SK-N-SH treated with all-trans-retinoic acid at 6 μM for 48 hours (cell line): ENCODE measurements around the gene FAM181B.

Source experiments
- ATAC-seq: fragments of 200-7000 bp; cut with Tn5 transposase; 3 replicates; pipeline ENCODE4 v1.9.1; 2020; ENCODE audit warnings: mild to moderate bottlenecking, moderate library complexity
- BACH2 ChIP-seq: fragments of 250-450 bp; sonication (Bioruptor Pico); IDR thresholded peaks from 2 replicates; pipeline ENCODE4 v1.9.0; 2021; ENCODE audit warnings: mild to moderate bottlenecking, borderline replicate concordance
- CSDC2 ChIP-seq: fragments of 250-450 bp; sonication (Bioruptor Pico); IDR thresholded peaks from 2 replicates; pipeline ENCODE4 v1.5.0; 2020; ENCODE audit warnings: mild to moderate bottlenecking, moderate library complexity
- ESRRG ChIP-seq: fragments of 250-450 bp; sonication (Bioruptor Pico); IDR thresholded peaks from 2 replicates; pipeline ENCODE4 v1.6.1; 2021; ENCODE audit warnings: mild to moderate bottlenecking
- GLIS3 ChIP-seq: fragments of 250-450 bp; sonication (Bioruptor Pico); IDR thresholded peaks from 2 replicates; pipeline ENCODE4 v1.5.0; 2020; ENCODE audit warnings: mild to moderate bottlenecking, moderate library complexity
- ISL1 ChIP-seq: fragments of 250-450 bp; sonication (Bioruptor Pico); IDR thresholded peaks from 2 replicates; pipeline ENCODE4 v2.1.2; 2022; ENCODE audit warnings: mild to moderate bottlenecking, moderate library complexity
- OSR1 ChIP-seq: fragments of 250-450 bp; sonication (Bioruptor Pico); IDR thresholded peaks from 2 replicates; pipeline ENCODE4 v1.8.0; 2022; ENCODE audit warnings: moderate library complexity, mild to moderate bottlenecking, inconsistent platforms
- PATZ1 ChIP-seq: fragments of 250-450 bp; sonication (Bioruptor Pico); IDR thresholded peaks from 2 replicates; pipeline ENCODE4 v1.8.0; 2020; ENCODE audit warnings: mild to moderate bottlenecking, moderate library complexity, borderline replicate concordance
- PPARA ChIP-seq: fragments of 250-450 bp; sonication (Bioruptor Pico); IDR thresholded peaks from 2 replicates; pipeline ENCODE4 v1.5.0; 2020; ENCODE audit warnings: mild to moderate bottlenecking, borderline replicate concordance
- RARB ChIP-seq: fragments of 250-450 bp; sonication (Bioruptor Pico); IDR thresholded peaks from 2 replicates; pipeline ENCODE4 v1.8.0; 2021; ENCODE audit warnings: mild to moderate bottlenecking, moderate library complexity
- SNAI2 ChIP-seq: fragments of 250-450 bp; sonication (Bioruptor Pico); IDR thresholded peaks from 2 replicates; pipeline ENCODE4 v1.5.0; 2020; ENCODE audit warnings: mild to moderate bottlenecking, moderate library complexity
- TCF4 ChIP-seq: fragments of 250-450 bp; sonication (Bioruptor Pico); IDR thresholded peaks from 2 replicates; pipeline ENCODE4 v1.8.0; 2021; ENCODE audit warnings: mild to moderate bottlenecking, moderate library complexity, borderline replicate concordance
- TOX ChIP-seq: fragments of 250-450 bp; sonication (Bioruptor Pico); IDR thresholded peaks from 2 replicates; pipeline ENCODE4 v1.8.0; 2021; ENCODE audit warnings: mild to moderate bottlenecking, moderate library complexity, borderline replicate concordance
- ZC3H10 ChIP-seq: fragments of 250-450 bp; sonication (Bioruptor Pico); IDR thresholded peaks from 2 replicates; pipeline ENCODE4 v1.5.1; 2021; ENCODE audit warnings: mild to moderate bottlenecking, moderate library complexity
- ZFP3 ChIP-seq: fragments of 250-450 bp; sonication (Bioruptor Pico); IDR thresholded peaks from 2 replicates; pipeline ENCODE4 v1.5.0; 2020; ENCODE audit warnings: mild to moderate bottlenecking, moderate library complexity
- ZFP30 ChIP-seq: fragments of 450-650 bp; formaldehyde crosslinking; IDR thresholded peaks from 2 replicates; pipeline ENCODE4 v1.5.0; 2022; ENCODE audit warnings: mild to moderate bottlenecking, moderate library complexity
- ZNF565 ChIP-seq: fragments of 450-650 bp; formaldehyde crosslinking; conservative IDR thresholded peaks from 2 replicates; pipeline ENCODE4 v1.5.0; 2020; ENCODE audit warnings: low read depth, mild to moderate bottlenecking, moderate library complexity
- ZNF70 ChIP-seq: fragments of 450-650 bp; formaldehyde crosslinking; IDR thresholded peaks from 2 replicates; pipeline ENCODE4 v1.5.0; 2020; ENCODE audit warnings: mild to moderate bottlenecking, moderate library complexity
- ZNF8 ChIP-seq: fragments of 450-650 bp; formaldehyde crosslinking; IDR thresholded peaks from 2 replicates; pipeline ENCODE4 v1.5.0; 2020; ENCODE audit warnings: mild to moderate bottlenecking, moderate library complexity
- TF ChIP-seq, protein P1 (sequence below): fragments of 250-450 bp; sonication (Bioruptor Pico); IDR thresholded peaks from 2 replicates; pipeline ENCODE4 v1.5.1; 2021; ENCODE audit warnings: mild to moderate bottlenecking, moderate library complexity
- TF ChIP-seq, protein P2 (sequence below): fragments of 250-450 bp; sonication (Bioruptor Pico); IDR thresholded peaks from 2 replicates; pipeline ENCODE4 v1.8.0; 2021; ENCODE audit warnings: low read depth, mild to moderate bottlenecking, moderate library complexity, borderline replicate concordance
- TF ChIP-seq, protein P3 (sequence below): fragments of 250-450 bp; sonication (Bioruptor Pico); IDR thresholded peaks from 2 replicates; pipeline ENCODE4 v1.5.1; 2020; ENCODE audit warnings: low read depth, mild to moderate bottlenecking, moderate library complexity
- TF ChIP-seq, protein P4 (sequence below): fragments of 250-450 bp; sonication (Bioruptor Pico); IDR thresholded peaks from 2 replicates; pipeline ENCODE4 v1.5.0; 2020; ENCODE audit warnings: mild to moderate bottlenecking, moderate library complexity

Gene FAM181B

DNA sequence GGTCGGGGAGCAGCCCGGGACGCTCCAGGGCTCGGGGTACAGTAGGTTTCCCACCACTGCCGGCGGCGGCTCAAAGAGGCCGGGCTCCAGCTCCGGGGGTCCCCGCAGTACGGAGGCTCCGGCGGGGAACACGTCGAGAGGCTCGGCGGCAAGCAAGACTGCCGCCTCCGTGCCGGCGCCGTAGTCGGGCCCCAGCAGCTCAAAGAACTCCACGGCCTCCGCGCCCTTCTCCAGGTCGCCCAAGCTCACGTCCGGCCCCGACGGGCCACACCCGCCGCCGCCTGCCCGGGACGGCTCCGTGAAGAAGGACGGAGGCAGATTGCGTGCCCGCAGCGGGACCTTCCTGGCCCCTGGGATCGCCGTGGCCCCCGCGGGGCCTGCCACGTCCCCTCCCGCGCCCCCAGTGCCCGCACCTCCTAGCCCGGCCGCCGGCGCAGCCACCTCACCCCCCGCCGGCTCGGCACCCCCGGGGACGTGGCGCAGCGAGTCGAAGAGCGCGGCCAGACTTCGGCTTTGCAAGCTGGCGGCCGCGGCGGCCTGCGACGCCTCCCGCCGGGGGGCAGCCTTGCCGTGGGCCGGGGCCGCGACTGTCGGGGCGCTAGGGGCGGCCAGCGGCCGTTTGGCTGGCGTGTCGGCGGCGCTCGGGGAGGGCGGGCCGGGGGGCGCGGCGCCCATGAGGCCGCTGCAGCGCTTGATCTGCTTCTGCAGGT is 775 bp downstream of the FAM181B start:
- TF ChIP-seq, protein P1, sequence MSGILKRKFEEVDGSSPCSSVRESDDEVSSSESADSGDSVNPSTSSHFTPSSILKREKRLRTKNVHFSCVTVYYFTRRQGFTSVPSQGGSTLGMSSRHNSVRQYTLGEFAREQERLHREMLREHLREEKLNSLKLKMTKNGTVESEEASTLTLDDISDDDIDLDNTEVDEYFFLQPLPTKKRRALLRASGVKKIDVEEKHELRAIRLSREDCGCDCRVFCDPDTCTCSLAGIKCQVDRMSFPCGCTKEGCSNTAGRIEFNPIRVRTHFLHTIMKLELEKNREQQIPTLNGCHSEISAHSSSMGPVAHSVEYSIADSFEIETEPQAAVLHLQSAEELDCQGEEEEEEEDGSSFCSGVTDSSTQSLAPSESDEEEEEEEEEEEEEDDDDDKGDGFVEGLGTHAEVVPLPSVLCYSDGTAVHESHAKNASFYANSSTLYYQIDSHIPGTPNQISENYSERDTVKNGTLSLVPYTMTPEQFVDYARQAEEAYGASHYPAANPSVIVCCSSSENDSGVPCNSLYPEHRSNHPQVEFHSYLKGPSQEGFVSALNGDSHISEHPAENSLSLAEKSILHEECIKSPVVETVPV (CRISPR knock-in tag): no peak
- no peak for TF ChIP-seq TCF4
- TF ChIP-seq ESRRG: no peak
- no peak for TF ChIP-seq CSDC2 (CRISPR knock-in tag)
- TF ChIP-seq, protein P2, sequence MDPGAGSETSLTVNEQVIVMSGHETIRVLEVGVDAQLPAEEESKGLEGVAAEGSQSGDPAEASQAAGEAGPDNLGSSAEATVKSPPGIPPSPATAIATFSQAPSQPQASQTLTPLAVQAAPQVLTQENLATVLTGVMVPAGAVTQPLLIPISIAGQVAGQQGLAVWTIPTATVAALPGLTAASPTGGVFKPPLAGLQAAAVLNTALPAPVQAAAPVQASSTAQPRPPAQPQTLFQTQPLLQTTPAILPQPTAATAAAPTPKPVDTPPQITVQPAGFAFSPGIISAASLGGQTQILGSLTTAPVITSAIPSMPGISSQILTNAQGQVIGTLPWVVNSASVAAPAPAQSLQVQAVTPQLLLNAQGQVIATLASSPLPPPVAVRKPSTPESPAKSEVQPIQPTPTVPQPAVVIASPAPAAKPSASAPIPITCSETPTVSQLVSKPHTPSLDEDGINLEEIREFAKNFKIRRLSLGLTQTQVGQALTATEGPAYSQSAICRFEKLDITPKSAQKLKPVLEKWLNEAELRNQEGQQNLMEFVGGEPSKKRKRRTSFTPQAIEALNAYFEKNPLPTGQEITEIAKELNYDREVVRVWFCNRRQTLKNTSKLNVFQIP: no peak
- TF ChIP-seq TOX (CRISPR knock-in tag): no peak
- TF ChIP-seq, protein P3, sequence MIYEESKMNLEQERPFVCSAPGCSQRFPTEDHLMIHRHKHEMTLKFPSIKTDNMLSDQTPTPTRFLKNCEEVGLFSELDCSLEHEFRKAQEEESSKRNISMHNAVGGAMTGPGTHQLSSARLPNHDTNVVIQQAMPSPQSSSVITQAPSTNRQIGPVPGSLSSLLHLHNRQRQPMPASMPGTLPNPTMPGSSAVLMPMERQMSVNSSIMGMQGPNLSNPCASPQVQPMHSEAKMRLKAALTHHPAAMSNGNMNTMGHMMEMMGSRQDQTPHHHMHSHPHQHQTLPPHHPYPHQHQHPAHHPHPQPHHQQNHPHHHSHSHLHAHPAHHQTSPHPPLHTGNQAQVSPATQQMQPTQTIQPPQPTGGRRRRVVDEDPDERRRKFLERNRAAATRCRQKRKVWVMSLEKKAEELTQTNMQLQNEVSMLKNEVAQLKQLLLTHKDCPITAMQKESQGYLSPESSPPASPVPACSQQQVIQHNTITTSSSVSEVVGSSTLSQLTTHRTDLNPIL: no peak
- TF ChIP-seq ISL1 (CRISPR knock-in tag): no peak
- no peak for TF ChIP-seq ZNF70 (CRISPR knock-in tag)
- TF ChIP-seq, protein P4, sequence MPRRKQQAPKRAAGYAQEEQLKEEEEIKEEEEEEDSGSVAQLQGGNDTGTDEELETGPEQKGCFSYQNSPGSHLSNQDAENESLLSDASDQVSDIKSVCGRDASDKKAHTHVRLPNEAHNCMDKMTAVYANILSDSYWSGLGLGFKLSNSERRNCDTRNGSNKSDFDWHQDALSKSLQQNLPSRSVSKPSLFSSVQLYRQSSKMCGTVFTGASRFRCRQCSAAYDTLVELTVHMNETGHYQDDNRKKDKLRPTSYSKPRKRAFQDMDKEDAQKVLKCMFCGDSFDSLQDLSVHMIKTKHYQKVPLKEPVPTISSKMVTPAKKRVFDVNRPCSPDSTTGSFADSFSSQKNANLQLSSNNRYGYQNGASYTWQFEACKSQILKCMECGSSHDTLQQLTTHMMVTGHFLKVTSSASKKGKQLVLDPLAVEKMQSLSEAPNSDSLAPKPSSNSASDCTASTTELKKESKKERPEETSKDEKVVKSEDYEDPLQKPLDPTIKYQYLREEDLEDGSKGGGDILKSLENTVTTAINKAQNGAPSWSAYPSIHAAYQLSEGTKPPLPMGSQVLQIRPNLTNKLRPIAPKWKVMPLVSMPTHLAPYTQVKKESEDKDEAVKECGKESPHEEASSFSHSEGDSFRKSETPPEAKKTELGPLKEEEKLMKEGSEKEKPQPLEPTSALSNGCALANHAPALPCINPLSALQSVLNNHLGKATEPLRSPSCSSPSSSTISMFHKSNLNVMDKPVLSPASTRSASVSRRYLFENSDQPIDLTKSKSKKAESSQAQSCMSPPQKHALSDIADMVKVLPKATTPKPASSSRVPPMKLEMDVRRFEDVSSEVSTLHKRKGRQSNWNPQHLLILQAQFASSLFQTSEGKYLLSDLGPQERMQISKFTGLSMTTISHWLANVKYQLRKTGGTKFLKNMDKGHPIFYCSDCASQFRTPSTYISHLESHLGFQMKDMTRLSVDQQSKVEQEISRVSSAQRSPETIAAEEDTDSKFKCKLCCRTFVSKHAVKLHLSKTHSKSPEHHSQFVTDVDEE (CRISPR knock-in tag): no peak
- TF ChIP-seq ZNF8 (CRISPR knock-in tag): no peak
- TF ChIP-seq ZFP3 (CRISPR knock-in tag): no peak
- TF ChIP-seq OSR1 (CRISPR knock-in tag): no peak
- TF ChIP-seq SNAI2 (CRISPR knock-in tag): no peak
- no peak for TF ChIP-seq ZNF565 (CRISPR knock-in tag)
- no peak for TF ChIP-seq GLIS3 (CRISPR knock-in tag)
- TF ChIP-seq ZC3H10 (CRISPR knock-in tag): no peak
- TF ChIP-seq BACH2: no peak
- ATAC-seq: peak; percentile 27

DNA sequence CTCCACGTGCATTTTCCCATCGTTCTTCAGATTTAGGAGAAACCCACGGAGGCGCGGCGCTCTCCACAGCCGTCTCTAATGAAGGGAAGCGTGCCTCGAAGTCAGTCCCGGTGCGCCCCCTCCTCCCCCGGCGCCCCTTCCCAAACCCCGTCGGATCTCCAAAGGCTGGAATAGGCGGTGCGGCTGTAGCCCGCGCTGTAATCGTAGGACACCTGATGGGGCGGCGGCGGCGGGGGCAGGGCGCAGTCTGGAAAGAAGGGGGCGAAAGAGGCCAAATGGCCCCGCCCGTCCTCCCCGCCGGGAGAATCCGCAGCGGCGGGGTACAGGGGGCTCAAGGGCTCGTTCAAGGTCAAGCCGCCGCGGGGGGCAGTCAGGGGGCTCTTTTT is 1.3 kb downstream of the FAM181B start:
- TF ChIP-seq ZC3H10 (CRISPR knock-in tag) (no peak), ZNF70 (CRISPR knock-in tag) (no peak), ZFP30 (no peak), PATZ1 (no peak), ZFP3 (CRISPR knock-in tag) (no peak), ZNF8 (CRISPR knock-in tag) (no peak), RARB (CRISPR knock-in tag) (no peak), PPARA (no peak)
- TF ChIP-seq, protein P4 (CRISPR knock-in tag): no peak
- ATAC-seq: no peak
